BJ (cell line): ENCODE data around the gene GPATCH3. TPM values are rescaled to one million over a fixed set of nuclear protein-coding genes. Genes with fewer than 3 reads are reported as not detected.

Experiments used
- CTCF ChIA-PET: fragments of 350-600 bp; formaldehyde crosslinking; extraction: SDS; loops from one replicate; lab custom pipeline; 2021; ENCODE audit warnings: antibody characterized with exemption, inconsistent platforms; lab: Yijun Ruan, JAX
- POLR2A ChIA-PET: fragments of 300-600 bp; sonication (Branson Sonifier 250); formaldehyde crosslinking; extraction: SDS; loops from one replicate; lab custom pipeline; 2021; ENCODE audit warnings: antibody characterized with exemption; lab: Charles Lee
- DNase-seq: peaks from one replicate; pipeline ENCODE4 v3.0.0-alpha.2; 2011; ENCODE audit warnings: low read depth
- H3K27me3 ChIP-seq: 2 replicates; pipeline ENCODE4 v1.6.0; 2011; ENCODE audit warnings: low read length; ENCODE audit not compliant: control insufficient read depth, insufficient read depth
- H3K36me3 ChIP-seq: 2 replicates; pipeline ENCODE4 v1.5.1; 2011; ENCODE audit warnings: low read length; ENCODE audit not compliant: control insufficient read depth, insufficient read depth
- H3K4me3 ChIP-seq: 2 replicates; pipeline ENCODE4 v1.5.1; 2011; ENCODE audit warnings: low read depth, mild to moderate bottlenecking, control low read depth, low read length
- CTCF ChIP-seq: IDR thresholded peaks from 2 replicates; pipeline ENCODE4 v1.5.1; 2011; ENCODE audit warnings: low read depth, mild to moderate bottlenecking, control low read depth, inconsistent platforms, low read length, moderate library complexity; ENCODE audit not compliant: insufficient read depth
- polyA plus RNA-seq: library from polyadenylated mRNA; depleted of rRNA; stranded (reverse); fragments of >200 nt; gene quantifications from 2 replicates; pipeline ENCODE4 v1.2.3, GENCODE V29; 2011

GPATCH3 gene
- polyA plus RNA-seq, 1 experiment, result 12.2 TPM

GRCh38 chr1:26862781-26863684 lies 37.2 kb downstream of the GPATCH3 start, which contains the start of gene SFN:
Gene SFN, plus strand, starts transcription at chr1:26863149. Its CDS starts 64 bp downstream, at chr1:26863213.
- DNase-seq, result no peak
- TF ChIP-seq CTCF, result 0 out of 2 replicates have a peak, but pooled peaks have one; percentile 28
- Histone ChIP-seq H3K4me3 (peak within 1 kb of the TSS; percentile 47), H3K36me3 (no peaks in the 10 kb centered on the region), H3K27me3 (no peaks in the 10 kb centered on the region)
- CTCF ChIA-PET, result interaction anchor here (1.4 to 1.9 kb wide), 2 partner anchors 17 to 261 kb away, joined by 3 to 7 read pairs; no protein-coding TSS in a partner anchor
- POLR2A ChIA-PET, result no interaction called here

GRCh38 chr1:26861889-26862378 lies 38.3 kb downstream of the GPATCH3 start:
- POLR2A ChIA-PET, result no interaction called here
- Histone ChIP-seq H3K27me3 (no peaks in the 10 kb centered on the region), H3K36me3 (no peaks in the 10 kb centered on the region), H3K4me3 (no peak overlapping the region)
- no peak for DNase-seq
- CTCF ChIA-PET, result interaction anchor here (0.6 to 4.2 kb wide), 6 partner anchors 10 to 260 kb away, joined by 3 to 12 read pairs (median 4); no protein-coding TSS in a partner anchor
- TF ChIP-seq CTCF, result no peak

- Histone ChIP-seq H3K36me3 (peaks cover 1% of the 10 kb centered on the region), H3K4me3 (no peak overlapping the region), H3K27me3 (no peaks in the 10 kb centered on the region)
- no peak for DNase-seq
- CTCF ChIA-PET, result interaction anchor here (0.6 to 4.2 kb wide), 6 partner anchors 9 to 260 kb away, joined by 3 to 12 read pairs (median 4); no protein-coding TSS in a partner anchor
- POLR2A ChIA-PET, result no interaction called here
- peak; percentile 50 for TF ChIP-seq CTCF
Measured at GRCh38 chr1:26861286-26861701, 39.0 kb downstream of the GPATCH3 start.

GRCh38 chr1:26858891-26859640 lies 41.2 kb downstream of the GPATCH3 start:
- no peak for TF ChIP-seq CTCF
- H3K36me3 ChIP-seq, result peaks cover 8% of the 10 kb centered on the region
- no peaks in the 10 kb centered on the region for H3K27me3 ChIP-seq
- no peak for DNase-seq
- POLR2A ChIA-PET, result no interaction called here
- no peak overlapping the region for H3K4me3 ChIP-seq
- CTCF ChIA-PET, result interaction anchor here (0.8 to 4.2 kb wide), 8 partner anchors 10 to 359 kb away, joined by 3 to 14 read pairs (median 6); partner anchors contain the start of gene ZDHHC18
